PC-9 (cell line): ENCODE results near the gene ADAMTSL3.

Experiments
- CTCF ChIP-seq: fragments of 200-600 bp; sonication (generic); conservative IDR thresholded peaks from 2 replicates; pipeline ENCODE4 v1.6.1; 2017; ENCODE audit warnings: mixed run types, antibody characterized with exemption, mild to moderate bottlenecking, moderate library complexity
- EZH2 ChIP-seq: fragments of 200-600 bp; sonication (generic); IDR thresholded peaks from 2 replicates; pipeline ENCODE4 v1.8.0; 2017; ENCODE audit warnings: antibody characterized with exemption, low read depth

GRCh38 chr15:83685916-83686332 is 32.0 kb downstream of the ADAMTSL3 start:
- no peak for TF ChIP-seq CTCF
- no peak for TF ChIP-seq EZH2
